Peyer's patch (tissue), 4 donors: ENCODE results near the gene SMURF2. TPM values are rescaled to one million over a fixed set of nuclear protein-coding genes. Genes with fewer than 3 reads are reported as not detected.

Experiments
- DNase-seq, 3 donors: peaks; one replicate each; pipeline ENCODE4 v3.0.0-alpha.2; 2017 to 2019
- H3K27ac ChIP-seq, 4 donors: fragments of 200-600 bp; sonication (generic); one replicate each; pipeline ENCODE4 v1.5.1; 2016 to 2019
- H3K27me3 ChIP-seq, 2 donors: fragments of 200-600 bp; sonication (generic); one replicate each; pipeline ENCODE4 v1.5.1; 2019
- H3K36me3 ChIP-seq, 3 donors: fragments of 200-600 bp; sonication (generic); one replicate each; pipeline ENCODE4 v1.5.1; 2016 to 2019
- H3K4me1 ChIP-seq, 4 donors: fragments of 200-600 bp; sonication (generic); one replicate each; pipeline ENCODE4 v1.5.1; 2016 to 2019
- H3K4me3 ChIP-seq, 4 donors: fragments of 200-600 bp; sonication (generic); 1 replicate in 3 of 4; 2 replicates in 1 of 4; pipeline ENCODE4 v1.5.1; 2016 to 2019; ENCODE audit warnings: mild to moderate bottlenecking in 1 of 4
- H3K9me3 ChIP-seq, 4 donors: fragments of 200-600 bp; sonication (generic); one replicate each; pipeline ENCODE4 v1.5.1; 2016 to 2019; ENCODE audit warnings: mild to moderate bottlenecking in 1 of 4
- POLR2A ChIP-seq, 2 donors: fragments of 450-650 bp; IDR thresholded peaks; one replicate each; pipeline ENCODE4 v1.5.1; 2017; ENCODE audit warnings: antibody characterized with exemption in 2 of 2, mild to moderate bottlenecking in 2 of 2, moderate library complexity in 2 of 2
- total RNA-seq, 4 donors: library from RNA; depleted of rRNA; stranded (reverse); fragments of >200 nt; gene quantifications; one replicate each; pipeline ENCODE4 v1.1.0, GENCODE V29; 2016
- TF ChIP-seq, protein P1 (sequence below), 6 experiments: fragments of 450-650 bp in 4 of 6; fragments of 200-600 bp in 2 of 6; sonication (generic) in 1 of 6; IDR thresholded peaks; one replicate each; pipeline ENCODE4 v1.5.1; 2017 to 2019; ENCODE audit warnings: antibody characterized with exemption in 6 of 6, mild to moderate bottlenecking in 3 of 6, moderate library complexity in 1 of 6

SMURF2 gene
- total RNA-seq, 4 donors from 2014 or later: 34.3 to 41.6 (median 37.5) TPM

DNA sequence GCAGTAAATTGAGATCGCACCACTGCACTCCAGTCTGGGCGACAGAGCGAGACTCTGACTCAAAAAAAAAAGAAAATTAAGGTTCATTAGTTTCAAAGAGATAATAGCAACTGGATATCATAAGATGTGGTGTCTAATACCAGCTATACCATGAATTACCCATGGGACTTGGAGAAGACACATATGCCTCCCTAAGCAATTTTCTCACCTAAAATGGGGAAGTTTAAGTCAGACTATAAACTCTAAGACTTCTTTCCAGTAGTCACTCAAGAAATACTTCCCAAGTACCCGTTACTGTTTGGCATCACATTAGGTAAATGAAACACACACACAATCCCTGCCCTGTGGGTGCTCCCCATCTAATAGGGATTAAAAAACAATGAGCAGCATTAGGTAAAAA lies 22.6 kb downstream of the SMURF2 start:
- H3K4me3 ChIP-seq: no peak overlapping the region
- H3K27me3 ChIP-seq: no peaks in the 10 kb centered on the region
- H3K4me1 ChIP-seq: peaks cover 0 to 6% (median 1%) of the 10 kb centered on the region in 4 donors
- no peak overlapping the region for H3K27ac ChIP-seq
- no peak for DNase-seq
- H3K9me3 ChIP-seq: no peaks in the 10 kb centered on the region
- TF ChIP-seq, protein P1, sequence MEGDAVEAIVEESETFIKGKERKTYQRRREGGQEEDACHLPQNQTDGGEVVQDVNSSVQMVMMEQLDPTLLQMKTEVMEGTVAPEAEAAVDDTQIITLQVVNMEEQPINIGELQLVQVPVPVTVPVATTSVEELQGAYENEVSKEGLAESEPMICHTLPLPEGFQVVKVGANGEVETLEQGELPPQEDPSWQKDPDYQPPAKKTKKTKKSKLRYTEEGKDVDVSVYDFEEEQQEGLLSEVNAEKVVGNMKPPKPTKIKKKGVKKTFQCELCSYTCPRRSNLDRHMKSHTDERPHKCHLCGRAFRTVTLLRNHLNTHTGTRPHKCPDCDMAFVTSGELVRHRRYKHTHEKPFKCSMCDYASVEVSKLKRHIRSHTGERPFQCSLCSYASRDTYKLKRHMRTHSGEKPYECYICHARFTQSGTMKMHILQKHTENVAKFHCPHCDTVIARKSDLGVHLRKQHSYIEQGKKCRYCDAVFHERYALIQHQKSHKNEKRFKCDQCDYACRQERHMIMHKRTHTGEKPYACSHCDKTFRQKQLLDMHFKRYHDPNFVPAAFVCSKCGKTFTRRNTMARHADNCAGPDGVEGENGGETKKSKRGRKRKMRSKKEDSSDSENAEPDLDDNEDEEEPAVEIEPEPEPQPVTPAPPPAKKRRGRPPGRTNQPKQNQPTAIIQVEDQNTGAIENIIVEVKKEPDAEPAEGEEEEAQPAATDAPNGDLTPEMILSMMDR (IDR thresholded peaks at IDR 0.05): no peak
- no peak for TF ChIP-seq POLR2A (IDR thresholded peaks at IDR 0.05)
- no peaks in the 10 kb centered on the region for H3K36me3 ChIP-seq

GRCh38 chr17:64638552-64639203 lies 23.4 kb downstream of the SMURF2 start:
- Histone ChIP-seq H3K4me1 (peaks cover 0 to 6% (median 1%) of the 10 kb centered on the region in 4 donors), H3K36me3 (no peaks in the 10 kb centered on the region), H3K27me3 (no peaks in the 10 kb centered on the region), H3K4me3 (no peak overlapping the region), H3K9me3 (no peaks in the 10 kb centered on the region), H3K27ac (no peak overlapping the region)
- TF ChIP-seq, protein P1 (IDR thresholded peaks at IDR 0.05): no peak
- no peak for TF ChIP-seq POLR2A (IDR thresholded peaks at IDR 0.05)
- no peak for DNase-seq

DNA sequence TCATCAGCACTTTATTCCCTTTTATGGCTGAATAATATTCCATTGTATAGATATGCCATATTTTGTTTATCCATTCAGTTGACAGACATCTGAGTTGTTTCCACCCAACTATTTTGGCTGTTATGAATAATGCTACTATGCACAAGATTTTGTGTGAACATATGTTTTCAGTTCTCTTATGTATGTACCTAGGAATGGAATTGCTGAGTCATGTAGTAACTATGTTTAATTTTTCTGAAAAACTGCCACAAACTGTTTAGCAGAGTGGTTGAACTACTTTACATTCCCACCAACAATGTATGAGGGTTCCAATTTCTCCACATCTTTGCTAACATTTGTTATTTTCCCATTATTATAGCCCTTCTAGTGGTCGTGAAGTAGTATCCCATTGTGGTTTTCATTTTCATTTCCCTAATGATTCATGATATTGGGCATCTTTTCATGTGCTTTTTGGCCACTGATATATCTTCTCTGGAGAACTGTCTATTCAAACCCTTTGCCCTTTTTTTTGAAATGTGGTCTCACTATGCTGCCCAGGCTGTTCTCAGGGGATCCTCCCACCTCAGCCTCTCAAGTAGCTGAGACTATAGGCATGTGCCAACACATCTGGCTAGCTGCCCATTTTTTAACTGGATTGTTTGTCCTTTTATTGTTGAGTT lies 26.3 kb downstream of the SMURF2 start:
- peaks cover 0 to 7% (median 3%) of the 10 kb centered on the region in 4 donors for H3K4me1 ChIP-seq
- H3K27ac ChIP-seq: no peak overlapping the region
- H3K36me3 ChIP-seq: no peaks in the 10 kb centered on the region
- no peaks in the 10 kb centered on the region for H3K27me3 ChIP-seq
- H3K9me3 ChIP-seq: no peaks in the 10 kb centered on the region
- TF ChIP-seq, protein P1 (IDR thresholded peaks at IDR 0.05): no peak
- TF ChIP-seq POLR2A (IDR thresholded peaks at IDR 0.05): no peak
- no peak for DNase-seq
- no peak overlapping the region for H3K4me3 ChIP-seq

GRCh38 chr17:64634218-64634617 lies 27.9 kb downstream of the SMURF2 start:
- H3K27ac ChIP-seq: no peak overlapping the region
- TF ChIP-seq POLR2A (IDR thresholded peaks at IDR 0.05): no peak
- TF ChIP-seq, protein P1 (IDR thresholded peaks at IDR 0.05): no peak
- no peaks in the 10 kb centered on the region for H3K9me3 ChIP-seq
- H3K36me3 ChIP-seq: no peaks in the 10 kb centered on the region
- peaks cover 0 to 7% (median 3%) of the 10 kb centered on the region in 4 donors for H3K4me1 ChIP-seq
- no peak overlapping the region for H3K4me3 ChIP-seq
- no peaks in the 10 kb centered on the region for H3K27me3 ChIP-seq
- DNase-seq: no peak

DNA sequence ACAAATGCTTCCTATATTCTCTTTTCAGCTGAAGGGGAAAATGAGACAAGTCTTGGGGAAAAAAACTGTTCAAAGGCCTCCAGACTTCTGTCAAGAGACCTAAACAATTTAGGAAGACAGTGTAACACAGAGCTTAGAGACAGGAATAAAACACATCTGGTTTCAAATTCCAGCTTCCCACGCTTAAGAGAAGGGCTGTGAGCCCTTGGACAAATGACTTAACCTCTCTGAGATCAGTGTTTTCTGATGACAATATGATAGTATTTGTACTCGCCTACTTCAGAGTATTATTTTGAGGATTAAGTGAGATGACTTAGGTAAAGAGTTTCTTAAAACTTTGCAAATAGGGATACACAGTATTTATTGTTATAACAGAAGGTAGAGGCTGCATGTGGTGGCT lies 29.5 kb downstream of the SMURF2 start:
- no peaks in the 10 kb centered on the region for H3K27me3 ChIP-seq
- no peaks in the 10 kb centered on the region for H3K9me3 ChIP-seq
- H3K4me1 ChIP-seq: peaks cover 0 to 6% (median 2%) of the 10 kb centered on the region in 4 donors
- no peak overlapping the region for H3K4me3 ChIP-seq
- H3K36me3 ChIP-seq: no peaks in the 10 kb centered on the region
- no peak for TF ChIP-seq POLR2A (IDR thresholded peaks at IDR 0.05)
- TF ChIP-seq, protein P1 (IDR thresholded peaks at IDR 0.05): no peak
- no peak for DNase-seq
- no peak overlapping the region for H3K27ac ChIP-seq
